ENCODE data around the gene DYRK1B.
"Not testable (repeated sequence)": the region's sequence is repeated elsewhere in the genome, so short reads cannot be mapped to it uniquely, and the experiment has no call there.

- TF ChIP-seq CTCF (conservative IDR thresholded peaks at IDR 0.05 in 1 of 2, IDR thresholded peaks at IDR 0.05 in 1 of 2; ENCODE audit: extremely low read depth in 1 of 2, insufficient read depth in 1 of 2, low read depth in 1 of 2, low read length in 2 of 2); EZH2 (IDR thresholded peaks at IDR 0.05; ENCODE audit: borderline replicate concordance, low read length): not testable (repeated sequence)
Observed at GRCh38 chr19:39878866-39879265, 44.9 kb upstream of the DYRK1B start.
